GM18499 (cell line): ENCODE results near the gene SCAP.

Source experiments
- ATAC-seq: cut with Tn5 transposase; IDR thresholded peaks from one replicate; pipeline ENCODE4 v1.9.1; 2021; ENCODE audit warnings: moderate number of reproducible peaks; ENCODE audit not compliant: insufficient read depth, unreplicated experiment

Gene SCAP

DNA sequence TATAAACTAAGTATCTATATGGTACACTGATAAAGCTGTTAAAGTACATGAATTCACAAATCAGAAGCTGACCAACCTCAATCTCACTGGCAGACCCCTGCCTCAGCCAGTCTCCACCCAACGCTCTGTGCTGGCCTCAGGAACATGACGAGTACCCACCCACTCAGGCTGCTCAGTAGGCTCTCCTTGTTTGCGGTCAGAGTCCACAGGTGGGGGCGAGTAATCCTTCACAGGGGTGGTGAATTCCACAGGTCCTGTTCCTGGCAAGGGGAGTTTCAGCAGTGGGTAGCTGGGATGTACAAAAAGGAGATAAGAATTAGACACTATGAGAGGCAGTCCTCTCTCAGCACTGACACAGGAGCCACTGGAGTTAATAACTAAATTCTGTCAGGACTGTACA is 40.9 kb downstream of the SCAP start:
- ATAC-seq: no peak

DNA sequence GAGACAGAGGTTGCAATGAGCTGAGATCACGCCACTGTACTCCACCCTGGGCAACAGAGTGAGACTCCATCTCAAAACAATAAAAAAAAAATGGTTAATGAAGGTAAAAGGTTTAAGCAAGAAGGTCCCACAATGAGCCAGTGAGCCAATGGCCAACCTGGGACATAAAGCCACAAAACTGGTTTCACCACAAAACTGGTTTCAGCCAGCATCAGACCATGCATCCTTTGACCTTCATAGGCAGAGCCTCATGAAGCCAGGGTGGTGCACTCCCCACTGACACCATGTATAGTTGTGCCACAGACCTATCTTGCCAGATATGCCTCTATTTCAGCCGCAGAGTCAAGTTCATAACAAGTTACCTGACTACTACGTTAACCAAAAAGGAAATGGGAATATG is 41.9 kb downstream of the SCAP start:
- no peak for ATAC-seq

DNA sequence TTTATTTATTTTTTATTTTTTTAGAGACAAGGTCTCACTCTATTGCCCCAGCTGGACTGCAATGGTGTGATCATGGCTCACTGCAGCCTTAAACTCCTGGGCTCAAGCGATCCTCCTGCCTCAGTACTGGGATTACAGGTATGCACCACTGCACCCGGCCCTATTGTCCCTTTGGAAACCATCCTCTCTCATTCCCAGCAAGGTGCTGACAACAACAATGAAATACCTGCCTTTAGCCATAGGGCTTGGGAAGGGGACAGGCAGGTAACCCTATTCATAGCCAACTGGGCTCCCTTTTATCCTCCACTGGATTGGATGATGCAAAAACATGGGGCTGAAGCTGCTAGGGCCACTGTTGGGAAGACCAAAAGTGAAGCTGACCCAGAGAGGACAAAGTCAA is 43.1 kb downstream of the SCAP start:
- no peak for ATAC-seq

DNA sequence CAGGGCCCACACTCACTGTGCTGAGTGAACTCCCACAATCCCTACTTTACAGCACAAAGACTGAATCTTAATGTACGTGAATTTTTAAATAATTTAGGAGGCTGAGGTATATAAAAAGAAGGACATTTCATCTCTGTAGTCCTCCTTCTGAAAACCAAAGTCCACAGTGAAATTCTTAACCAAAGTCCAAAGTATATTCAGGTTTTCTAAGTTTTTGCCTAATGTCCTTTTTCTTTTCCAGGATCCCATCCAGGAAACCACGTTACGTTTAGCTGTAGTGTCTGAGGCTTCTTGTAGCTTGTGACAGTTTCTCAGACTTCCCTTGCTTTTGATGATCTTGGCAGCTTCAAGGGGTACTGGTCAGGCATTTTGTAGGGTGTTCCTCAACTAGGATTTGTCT is 44.5 kb downstream of the SCAP start:
- no peak for ATAC-seq

DNA sequence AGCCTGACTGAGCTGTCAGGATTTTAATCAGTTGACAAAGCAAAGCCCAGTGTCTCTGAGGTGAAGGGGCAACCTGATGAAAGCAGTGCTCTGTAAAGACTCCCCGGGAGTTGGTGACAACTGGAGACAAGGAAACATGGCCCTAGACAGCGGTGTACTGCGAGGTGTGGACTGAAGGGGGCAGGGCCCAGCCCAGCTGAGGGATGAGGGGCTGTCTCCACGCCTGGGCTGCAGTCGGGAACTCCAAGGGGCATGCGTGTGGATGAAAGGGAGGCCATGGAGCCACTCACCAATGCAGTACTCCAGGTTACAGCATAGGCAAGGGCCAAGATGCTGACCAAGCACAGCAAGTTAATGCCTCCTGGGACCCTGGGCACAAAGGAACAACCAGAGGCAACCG is 45.1 kb downstream of the SCAP start:
- no peak for ATAC-seq

DNA sequence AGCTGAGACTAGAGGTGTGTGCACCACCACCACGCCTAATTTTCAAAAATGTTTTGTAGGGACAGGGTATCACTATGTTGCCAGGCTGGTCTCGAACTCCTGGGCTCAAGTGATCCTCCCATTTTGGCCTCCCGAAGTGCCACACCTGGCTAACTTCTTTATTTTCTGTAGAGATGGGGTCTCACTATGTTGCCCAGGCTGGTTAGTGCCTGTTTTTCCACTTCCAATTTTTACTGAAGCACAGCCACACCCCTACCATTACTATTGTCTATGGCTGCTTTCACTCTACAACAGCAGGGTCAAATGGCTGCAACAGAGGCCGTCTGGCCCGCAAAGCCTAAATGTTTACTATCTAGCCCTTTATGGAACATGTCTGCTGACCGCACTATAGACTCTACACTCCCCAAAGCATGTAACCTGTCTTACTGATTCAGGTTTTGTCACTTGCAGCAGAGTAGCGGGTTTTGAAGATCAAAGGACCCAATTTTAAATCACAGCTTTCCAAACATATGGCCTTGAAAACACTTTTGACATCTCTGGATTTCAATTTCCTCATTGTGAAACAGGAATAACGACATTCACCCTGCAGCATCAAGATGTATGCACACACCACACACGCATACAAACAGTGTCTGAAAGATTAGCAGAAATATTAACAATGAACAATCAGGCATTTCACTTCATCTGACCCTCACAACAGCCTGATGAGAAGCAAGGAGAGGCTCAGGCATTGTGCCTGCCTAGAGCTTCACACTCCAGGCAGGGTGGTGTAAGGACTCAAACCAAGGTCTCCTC is 46.1 kb downstream of the SCAP start:
- ATAC-seq: no peak

DNA sequence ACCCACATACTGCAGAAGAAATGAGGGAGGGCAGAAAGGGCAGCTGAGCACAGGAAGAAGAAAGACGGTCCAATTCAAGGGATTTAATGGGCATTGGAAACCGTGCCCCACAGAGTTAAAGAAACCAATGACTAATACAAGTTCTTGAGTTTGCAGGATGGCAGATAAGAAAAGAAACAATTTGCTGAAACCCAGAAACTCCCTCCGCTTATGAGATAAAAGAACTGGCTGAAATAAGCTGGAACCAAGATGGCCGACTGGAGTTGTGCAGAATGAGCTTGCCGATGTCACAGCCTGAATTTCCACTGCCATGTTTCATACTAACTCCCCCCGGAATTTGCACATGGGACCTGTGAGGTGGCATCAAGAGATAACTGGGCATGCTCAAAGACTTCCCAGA is 47.1 kb downstream of the SCAP start:
- ATAC-seq: no peak

DNA sequence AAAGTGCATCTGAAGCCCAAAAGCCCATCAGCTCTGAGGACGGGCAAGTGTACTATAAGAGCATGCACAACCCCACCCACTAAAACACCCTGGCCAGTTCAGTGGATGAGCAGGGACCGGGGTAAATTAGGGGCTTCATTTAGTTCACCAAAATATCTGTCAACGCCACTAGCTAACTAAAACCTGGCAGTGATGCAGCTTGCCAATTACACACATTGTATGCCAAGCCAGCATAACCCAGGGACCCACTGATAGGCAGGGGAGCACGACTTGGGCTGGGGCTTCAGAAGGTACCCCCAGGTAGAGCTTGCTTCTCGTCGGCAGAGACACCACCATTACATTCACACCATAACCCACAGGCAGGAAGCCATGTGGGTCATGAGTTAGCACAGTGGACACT is 47.9 kb downstream of the SCAP start:
- ATAC-seq: no peak

DNA sequence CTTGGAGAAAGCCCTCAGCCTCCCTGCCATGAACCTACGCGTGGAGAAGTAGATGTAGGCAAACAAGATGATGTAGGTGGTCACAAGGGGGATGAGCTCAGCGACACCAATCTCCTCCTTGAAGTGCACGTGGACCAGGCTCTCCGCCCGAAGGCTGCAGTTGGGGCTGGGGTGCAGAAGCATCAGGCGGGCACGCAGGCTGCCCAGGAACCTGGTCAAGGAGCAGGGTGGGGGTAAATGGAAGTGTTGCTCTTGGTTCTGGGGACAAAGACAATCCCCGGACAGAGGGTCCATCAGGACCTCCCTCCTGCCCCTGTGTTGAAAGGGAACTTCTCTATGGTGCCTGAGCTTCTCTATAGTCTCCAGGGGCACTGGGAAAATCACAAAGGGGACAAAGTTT is 49.8 kb downstream of the SCAP start:
- no peak for ATAC-seq

DNA sequence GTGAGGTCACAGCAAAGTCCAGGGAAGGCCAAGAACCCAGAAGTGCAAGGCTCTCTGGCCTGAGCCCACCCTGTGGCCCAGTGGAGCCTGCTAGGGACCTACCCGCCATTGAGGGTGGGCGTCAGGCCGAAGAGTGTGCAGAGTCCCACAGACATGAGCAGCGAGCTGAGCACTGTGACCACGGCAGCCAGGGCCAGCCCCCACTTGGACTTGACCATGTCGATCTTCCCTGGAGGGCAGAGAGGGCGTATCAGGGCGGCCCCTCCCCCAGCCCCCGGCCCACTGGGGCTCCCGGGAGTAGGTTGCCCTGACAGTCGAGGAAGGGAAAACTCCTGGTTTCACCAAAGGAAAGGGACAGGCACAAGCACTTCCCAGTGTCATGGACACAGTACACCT is 50.4 kb downstream of the SCAP start:
- no peak for ATAC-seq

DNA sequence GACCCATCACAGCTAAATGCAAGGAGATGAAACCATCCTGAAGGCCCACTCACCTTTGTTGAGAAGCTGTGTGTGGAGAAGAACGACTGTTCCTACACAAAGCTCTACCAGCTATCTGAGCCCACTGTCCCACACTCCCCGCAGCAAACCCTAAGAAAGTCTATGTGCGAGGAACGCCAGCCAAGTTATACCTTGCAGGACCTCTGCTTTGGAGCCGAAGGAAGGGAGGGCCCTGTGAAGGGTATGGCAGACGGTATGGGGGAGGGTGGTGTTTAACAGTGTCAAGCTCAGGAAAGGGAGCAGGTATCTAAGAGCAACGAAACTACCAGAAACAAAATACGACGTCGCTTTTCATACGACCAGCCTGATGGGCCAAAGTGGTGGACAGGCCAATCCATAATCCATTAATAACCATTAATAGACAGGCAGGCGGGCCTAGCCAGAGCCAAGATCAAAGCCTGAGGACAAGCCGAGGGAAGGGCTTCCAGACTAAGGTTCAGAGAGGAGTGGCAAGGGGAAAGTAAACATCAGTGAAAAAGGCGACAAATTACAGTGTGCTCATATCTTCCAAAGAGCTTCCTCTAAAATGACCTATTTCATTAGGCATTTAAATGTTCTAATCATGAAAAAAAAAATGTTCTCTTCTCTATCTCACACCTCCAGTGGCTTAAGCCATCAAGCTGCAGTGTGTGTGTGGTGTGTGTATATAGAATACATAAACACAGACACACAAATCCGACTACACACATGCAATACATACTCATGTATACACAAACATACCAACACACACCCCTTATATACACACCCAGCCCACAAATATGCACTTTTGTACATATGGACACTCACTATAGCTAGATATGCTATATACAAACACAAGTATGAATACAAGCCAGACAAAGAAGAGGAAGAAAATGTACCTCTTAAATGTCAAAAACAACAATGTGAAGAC is 51.0 kb downstream of the SCAP start:
- ATAC-seq: no peak

DNA sequence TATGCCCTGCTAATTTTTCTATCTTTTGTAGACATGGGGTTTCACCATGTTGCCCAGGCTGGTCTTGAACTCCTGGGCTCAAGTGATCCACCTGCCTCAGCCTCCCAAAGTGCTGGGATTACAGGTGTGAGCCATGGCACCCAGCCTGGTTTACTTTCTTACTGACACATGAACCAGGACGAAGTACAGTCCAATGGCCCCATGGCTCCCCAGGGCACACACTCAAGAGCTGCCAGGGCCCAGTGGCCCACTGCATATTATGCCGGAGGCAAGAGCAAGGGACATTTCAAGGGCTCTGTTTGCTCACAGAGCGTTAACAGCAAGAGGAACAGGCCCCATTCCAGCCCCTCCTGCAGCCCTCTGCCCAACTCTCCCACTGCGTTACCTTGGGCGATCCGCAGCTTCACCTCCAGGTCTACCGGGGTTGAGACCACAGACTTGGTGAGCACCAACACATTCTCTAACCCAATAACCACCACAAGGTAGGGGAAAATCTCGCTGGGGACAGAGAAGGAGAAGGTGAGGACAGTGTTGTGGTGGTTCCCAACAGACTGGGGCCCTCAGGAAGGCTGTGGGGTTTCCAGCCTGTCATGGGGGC is 52.1 kb downstream of the SCAP start:
- no peak for ATAC-seq

DNA sequence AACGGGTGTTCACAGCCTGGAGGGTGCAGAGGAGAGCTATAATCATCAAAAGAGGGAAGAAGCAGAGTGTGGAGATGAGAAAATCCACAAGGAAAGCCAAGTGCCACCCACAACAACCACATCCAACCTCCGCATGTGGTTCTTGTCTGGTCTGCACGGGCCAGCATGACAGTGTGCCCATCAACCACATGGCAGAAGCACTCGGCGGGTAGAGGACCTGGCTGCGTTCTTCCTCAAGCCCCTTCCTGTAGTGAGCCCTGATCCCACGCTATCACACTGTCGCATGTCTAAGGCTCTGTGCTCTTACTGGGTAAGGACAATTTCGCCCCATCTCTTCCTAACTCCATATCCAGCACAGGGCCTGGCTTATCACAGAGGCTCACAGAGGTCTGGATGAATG is 53.0 kb downstream of the SCAP start:
- ATAC-seq: no peak

DNA sequence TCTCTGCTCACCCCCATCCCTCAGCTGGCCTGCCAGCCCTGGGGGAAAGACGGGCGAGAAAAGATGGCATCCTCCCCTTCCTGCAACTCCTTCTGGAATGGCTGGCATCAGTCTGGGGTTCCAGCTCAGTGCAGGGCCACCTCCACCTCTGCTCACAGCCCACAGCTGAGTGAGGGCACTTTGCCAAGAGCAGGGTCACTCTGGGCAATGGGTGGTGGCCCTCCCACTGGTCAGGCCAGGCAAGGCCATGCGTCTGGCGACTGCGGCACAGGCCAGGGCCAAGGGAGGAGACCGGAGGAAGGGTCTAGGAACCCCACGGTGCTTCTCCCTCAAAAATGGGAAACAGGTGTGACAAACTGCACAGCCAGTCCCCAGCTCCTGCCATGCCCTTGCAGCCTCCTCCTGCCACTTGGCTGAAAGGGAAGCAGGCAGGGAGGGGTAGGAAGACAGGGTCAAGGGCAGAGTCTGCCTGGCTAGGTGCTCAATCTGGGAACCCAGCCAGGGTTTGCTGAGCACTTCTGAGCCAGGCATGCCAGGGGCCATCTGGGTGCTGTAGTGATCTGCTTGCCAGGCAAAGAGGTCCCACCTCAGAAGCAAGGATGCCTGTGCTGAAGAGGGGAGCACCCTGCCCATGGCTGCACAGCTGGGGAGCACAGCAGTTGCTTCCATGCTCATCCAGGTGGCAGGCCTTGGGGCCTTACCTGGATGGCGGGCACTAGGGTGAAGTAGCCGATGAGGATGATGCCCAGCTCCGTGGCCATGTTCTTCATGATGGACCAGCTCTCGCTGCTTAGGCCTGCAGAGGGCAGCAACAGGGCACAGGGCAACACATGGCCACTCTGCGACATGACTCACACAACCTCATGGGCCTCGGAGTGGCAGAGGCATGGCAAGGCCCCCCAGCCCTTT is 53.7 kb downstream of the SCAP start:
- no peak for ATAC-seq

DNA sequence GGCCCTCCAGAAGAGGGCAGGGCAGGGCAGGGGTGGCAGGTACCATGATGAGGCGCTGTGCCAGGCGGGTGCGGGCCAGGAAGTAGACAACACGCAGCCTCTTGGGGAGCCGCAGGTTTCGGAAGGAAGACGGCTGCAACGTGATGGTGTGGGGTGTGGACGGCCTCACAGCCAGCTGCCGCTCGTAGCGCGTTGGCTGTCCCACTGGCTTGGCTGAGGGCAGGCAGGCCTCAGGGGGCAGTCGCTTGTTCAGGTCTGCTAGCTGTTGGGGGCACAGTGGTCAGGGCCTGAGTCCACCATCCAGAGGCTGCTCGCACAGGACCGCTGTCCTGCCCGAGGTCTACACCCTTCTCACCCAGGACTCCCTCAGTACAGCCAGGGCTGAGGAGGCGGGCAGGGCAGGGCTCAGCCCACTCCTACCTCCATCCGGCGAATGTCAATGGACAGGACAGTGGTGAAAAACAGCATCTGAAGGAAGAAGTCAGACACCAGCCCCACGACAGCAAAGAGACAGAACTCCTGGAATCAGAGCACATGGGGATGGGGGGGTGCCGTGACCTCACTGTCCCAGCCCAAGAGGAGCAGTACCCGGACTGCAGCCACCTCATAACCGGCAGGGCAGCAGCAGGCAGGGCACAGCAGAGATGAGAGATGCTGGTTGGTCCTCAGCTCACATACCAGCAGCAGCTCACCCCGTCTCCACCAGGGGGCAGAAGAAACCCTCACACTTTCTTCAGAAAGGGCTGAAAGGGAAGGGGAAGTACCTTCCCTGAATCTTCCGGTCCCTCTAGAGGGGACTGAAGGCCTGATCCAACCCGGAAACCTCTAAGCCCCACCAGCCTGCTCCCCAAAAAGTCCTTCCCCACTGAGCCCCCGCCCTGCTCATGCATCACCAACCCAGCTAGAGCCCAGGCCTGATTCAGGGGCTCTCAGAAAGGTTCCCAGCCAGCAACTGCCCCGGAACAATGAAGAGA is 54.9 kb downstream of the SCAP start:
- ATAC-seq: no peak

DNA sequence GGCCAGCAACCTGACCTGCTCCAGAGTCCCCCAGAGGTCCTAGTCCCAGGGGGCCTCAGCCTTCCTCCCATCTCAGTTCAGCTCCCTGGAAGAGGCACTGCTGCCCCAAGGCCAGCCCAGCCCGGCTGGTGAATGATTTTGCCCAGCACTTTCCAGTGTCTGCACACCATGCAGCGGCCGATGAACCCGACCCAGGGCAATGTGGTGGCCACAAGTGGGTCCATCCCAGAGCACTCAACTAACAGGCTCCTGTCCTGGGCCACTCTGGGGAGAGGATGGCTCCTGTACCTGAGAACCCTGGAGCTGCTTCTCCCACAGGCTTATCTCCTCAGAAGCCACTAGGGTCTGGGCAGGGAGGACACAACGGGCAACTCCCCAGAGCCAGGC is 55.7 kb downstream of the SCAP start:
- ATAC-seq: no peak

DNA sequence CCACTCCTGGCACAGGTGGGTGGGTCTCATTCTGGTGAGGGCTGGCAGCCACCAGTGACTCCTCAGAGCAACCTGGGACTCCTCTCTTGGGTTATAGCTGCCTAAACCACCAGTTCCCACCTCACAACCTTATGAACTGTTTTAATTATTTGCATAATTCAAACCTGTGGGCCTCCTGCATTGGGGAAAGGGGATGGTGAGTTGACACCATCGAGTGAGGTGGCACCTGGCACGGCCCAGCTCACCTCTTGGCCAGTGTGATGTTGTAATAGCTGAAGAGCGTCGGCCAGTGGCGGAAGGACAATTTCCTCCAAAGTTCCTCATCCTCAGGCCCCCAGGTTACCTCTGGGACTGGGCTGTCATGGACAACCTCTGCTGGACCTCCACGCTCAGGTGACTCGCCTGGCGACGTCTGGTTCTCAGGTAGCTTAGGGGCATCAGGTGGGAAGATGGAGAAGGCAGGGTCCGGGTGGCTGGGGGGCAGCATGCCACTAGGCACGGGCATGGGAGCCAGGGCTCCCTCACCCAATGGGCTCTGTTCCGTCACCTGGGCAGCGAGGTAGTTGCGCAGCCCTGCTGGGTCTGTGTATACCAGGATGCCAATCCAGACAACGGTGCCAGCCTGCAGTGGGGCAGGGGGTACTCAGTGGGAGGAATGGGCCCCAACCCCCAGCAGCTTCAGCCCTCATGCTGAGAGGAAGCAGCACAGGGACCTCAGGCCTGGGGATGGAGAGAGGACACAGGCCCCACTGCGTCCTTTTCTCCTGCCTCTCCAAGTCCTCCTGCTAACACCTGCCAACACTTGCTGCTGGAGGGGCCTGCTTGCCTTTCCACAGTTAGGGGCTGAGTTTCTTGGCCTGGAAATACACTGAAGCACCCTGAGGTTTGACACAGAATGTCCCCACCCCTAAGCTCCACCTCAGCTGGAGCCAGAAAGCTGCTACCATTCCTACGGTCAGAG is 56.4 kb downstream of the SCAP start:
- no peak for ATAC-seq
